CD4-positive, CD25-positive, alpha-beta regulatory T cell (primary cell): ENCODE measurements around the gene RBP3. TPM values are rescaled to one million over a fixed set of nuclear protein-coding genes. Genes with fewer than 3 reads are reported as not detected.
A peak's percentile ranks its signal among the peaks of the same experiment; 100 is the strongest.

Experiments
- ATAC-seq, 2 donors: fragments of 150-1000 bp; cut with Tn5 transposase; one replicate each; pipeline ENCODE4 v1.10.0; 2021; ENCODE audit warnings: low read depth in 2 of 2, moderate number of reproducible peaks in 2 of 2, moderate library complexity in 1 of 2
- DNase-seq, 3 donors: peaks; one replicate each; pipeline versions ENCODE4 v3.0.0 to v3.0.0-alpha.2; 2012 to 2022; ENCODE audit warnings: mixed read lengths in 1 of 3
- H3K27ac ChIP-seq: one replicate; pipeline ENCODE4 v1.7.0; 2013; ENCODE audit warnings: mild to moderate bottlenecking, low read length; ENCODE audit not compliant: insufficient read depth, poor library complexity, severe bottlenecking
- H3K27me3 ChIP-seq: one replicate; pipeline ENCODE4 v1.7.0; 2013; ENCODE audit warnings: low read length; ENCODE audit not compliant: control insufficient read depth, insufficient read depth
- H3K36me3 ChIP-seq: one replicate; pipeline ENCODE4 v1.7.0; 2013; ENCODE audit warnings: mild to moderate bottlenecking, low read length, moderate library complexity; ENCODE audit not compliant: control insufficient read depth, insufficient read depth
- H3K4me1 ChIP-seq: 2 replicates; pipeline ENCODE4 v1.7.0; 2013; ENCODE audit warnings: mild to moderate bottlenecking, low read length; ENCODE audit not compliant: insufficient read depth, control insufficient read depth, poor library complexity, severe bottlenecking
- H3K4me3 ChIP-seq: one replicate; pipeline ENCODE4 v1.7.0; 2013; ENCODE audit warnings: low read depth, mild to moderate bottlenecking, low read length, moderate library complexity
- H3K9me3 ChIP-seq, 2 experiments: 1 replicate in 1 of 2; 2 replicates in 1 of 2; pipeline ENCODE4 v1.7.0; 2013; ENCODE audit warnings: low read length in 2 of 2, mild to moderate bottlenecking in 1 of 2, moderate library complexity in 1 of 2; ENCODE audit not compliant: control insufficient read depth in 2 of 2
- H3K27ac Mint-ChIP-seq, 3 donors: one replicate each; pipeline ENCODE4 v1.8.0; 2020 to 2022; ENCODE audit warnings: mild to moderate bottlenecking in 3 of 3, mixed read lengths in 3 of 3, moderate library complexity in 2 of 3
- H3K27me3 Mint-ChIP-seq: one replicate; pipeline ENCODE4 v1.8.0; 2022; ENCODE audit warnings: mild to moderate bottlenecking, mixed read lengths
- H3K36me3 Mint-ChIP-seq: one replicate; pipeline ENCODE4 v1.8.0; 2020; ENCODE audit warnings: mixed read lengths
- H3K4me1 Mint-ChIP-seq, 4 donors: one replicate each; pipeline ENCODE4 v1.8.0; 2020 to 2022; ENCODE audit warnings: mixed read lengths in 4 of 4, mild to moderate bottlenecking in 1 of 4
- H3K4me3 Mint-ChIP-seq, 4 donors: one replicate each; pipeline ENCODE4 v1.8.0; 2020 to 2022; ENCODE audit warnings: mild to moderate bottlenecking in 4 of 4, mixed read lengths in 4 of 4, moderate library complexity in 3 of 4
- H3K9me3 Mint-ChIP-seq, 7 donors: one replicate each; pipeline ENCODE4 v1.8.0; 2020 to 2022; ENCODE audit warnings: mixed read lengths in 7 of 7, mild to moderate bottlenecking in 3 of 7, moderate library complexity in 2 of 7
- polyA plus RNA-seq, 4 donors: library from polyadenylated mRNA; unstranded; fragments of 300-500 nt; fragmentation: Illumina TruSeq; gene quantifications; one replicate each; pipeline ENCODE4 v1.2.3, GENCODE V29; 2021
- total RNA-seq: library from RNA; stranded (reverse); gene quantifications from one replicate; pipeline ENCODE4 v1.2.3, GENCODE V29; 2022

RBP3 gene
- total RNA-seq (not detected), polyA plus RNA-seq (not detected)

DNA sequence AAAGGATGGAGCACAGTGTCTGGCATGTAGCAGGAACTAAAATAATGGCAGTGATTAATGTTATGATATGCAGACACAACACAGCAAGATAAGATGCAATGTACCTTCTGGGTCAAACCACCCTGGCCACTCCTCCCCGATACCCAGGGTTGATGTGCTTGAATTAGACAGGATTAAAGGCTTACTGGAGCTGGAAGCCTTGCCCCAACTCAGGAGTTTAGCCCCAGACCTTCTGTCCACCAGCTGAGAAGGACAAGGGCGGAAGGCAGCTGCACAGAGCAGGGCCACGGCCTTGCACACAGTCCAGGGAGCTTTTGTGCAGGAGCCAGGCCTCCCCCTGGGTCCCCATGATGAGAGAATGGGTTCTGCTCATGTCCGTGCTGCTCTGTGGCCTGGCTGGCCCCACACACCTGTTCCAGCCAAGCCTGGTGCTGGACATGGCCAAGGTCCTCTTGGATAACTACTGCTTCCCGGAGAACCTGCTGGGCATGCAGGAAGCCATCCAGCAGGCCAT is at the start of gene RBP3:
RBP3 (plus strand) TSS at position 226 of the 514 bp plus-strand sequence; CDS start at position 348, 122 bp downstream.
- H3K9me3 ChIP-seq: no peaks in the 10 kb centered on the region
- no peaks in the 10 kb centered on the region for H3K36me3 ChIP-seq
- no peak within 1 kb of the TSS for H3K27ac Mint-ChIP-seq
- H3K9me3 Mint-ChIP-seq: no peaks in the 10 kb centered on the region
- ATAC-seq: no peak
- no peak within 1 kb of the TSS for H3K27ac ChIP-seq
- no peaks in the 10 kb centered on the region for H3K4me1 ChIP-seq
- H3K27me3 ChIP-seq: no peaks in the 10 kb centered on the region
- no peak within 1 kb of the TSS for H3K4me3 Mint-ChIP-seq
- H3K36me3 Mint-ChIP-seq: no peaks in the 10 kb centered on the region
- H3K4me1 Mint-ChIP-seq: no peaks in the 10 kb centered on the region
- H3K27me3 Mint-ChIP-seq: peaks cover 6% of the 10 kb centered on the region
- DNase-seq: no peak
- H3K4me3 ChIP-seq: no peak within 1 kb of the TSS

DNA sequence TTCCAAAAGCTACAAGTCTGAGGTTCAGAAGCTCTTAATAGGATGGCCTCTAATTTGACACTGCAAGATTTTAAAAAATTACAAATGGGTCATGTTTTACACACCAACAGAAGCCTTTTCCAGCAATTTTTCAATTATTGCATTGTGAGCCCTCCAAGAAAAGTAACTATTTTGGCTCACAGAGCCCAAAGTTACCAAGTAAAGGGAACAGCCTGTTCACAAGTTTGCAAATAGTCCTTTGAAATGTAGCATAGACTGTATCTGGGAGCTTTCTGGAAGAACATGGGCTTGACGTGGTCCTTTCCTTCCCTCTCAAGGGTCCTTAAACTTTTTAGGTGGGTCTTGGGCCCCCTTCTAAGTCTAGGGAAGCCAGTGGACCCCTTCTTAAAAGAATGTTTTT is 49.4 kb upstream of the RBP3 start:
- no peak overlapping the region for H3K4me3 ChIP-seq
- peaks cover 4% of the 10 kb centered on the region for H3K4me1 ChIP-seq
- no peaks in the 10 kb centered on the region for H3K27me3 ChIP-seq
- Mint-ChIP-seq H3K4me1 (peaks cover 0 to 14% (median 1%) of the 10 kb centered on the region in 4 donors), H3K9me3 (no peaks in the 10 kb centered on the region), H3K36me3 (no peaks in the 10 kb centered on the region), H3K4me3 (no peak overlapping the region), H3K27ac (no peak overlapping the region), H3K27me3 (peaks cover 10% of the 10 kb centered on the region)
- no peak overlapping the region for H3K27ac ChIP-seq
- no peaks in the 10 kb centered on the region for H3K9me3 ChIP-seq
- H3K36me3 ChIP-seq: no peaks in the 10 kb centered on the region
- DNase-seq (no peak), ATAC-seq (no peak)

GRCh38 chr10:47299611-47300428 is 48.3 kb upstream of the RBP3 start, which contains the start of gene GDF10:
Gene GDF10 (plus strand): TSS chr10:47300197. CDS start chr10:47300652, 455 bp downstream.
- Mint-ChIP-seq H3K4me1 (peaks cover 0 to 14% (median 1%) of the 10 kb centered on the region in 4 donors), H3K9me3 (no peaks in the 10 kb centered on the region), H3K27ac (no peak within 1 kb of the TSS), H3K36me3 (no peaks in the 10 kb centered on the region), H3K4me3 (peak within 1 kb of the TSS in 3 of 4 donors; percentile 22 to 86 (median 40)), H3K27me3 (peaks cover 10% of the 10 kb centered on the region)
- no peaks in the 10 kb centered on the region for H3K27me3 ChIP-seq
- H3K4me1 ChIP-seq: peaks cover 4% of the 10 kb centered on the region
- H3K9me3 ChIP-seq: no peaks in the 10 kb centered on the region
- no peak within 1 kb of the TSS for H3K27ac ChIP-seq
- H3K4me3 ChIP-seq: no peak within 1 kb of the TSS
- no peak for DNase-seq
- no peaks in the 10 kb centered on the region for H3K36me3 ChIP-seq
- no peak for ATAC-seq

- Mint-ChIP-seq H3K27me3 (peaks cover 10% of the 10 kb centered on the region), H3K27ac (no peak overlapping the region), H3K9me3 (no peaks in the 10 kb centered on the region), H3K4me3 (peak overlapping the region in 2 of 4 donors; percentile 22 to 86), H3K36me3 (no peaks in the 10 kb centered on the region), H3K4me1 (peaks cover 0 to 14% (median 1%) of the 10 kb centered on the region in 4 donors)
- Histone ChIP-seq H3K36me3 (no peaks in the 10 kb centered on the region), H3K4me3 (no peak overlapping the region), H3K27me3 (no peaks in the 10 kb centered on the region), H3K4me1 (peaks cover 4% of the 10 kb centered on the region), H3K9me3 (no peaks in the 10 kb centered on the region), H3K27ac (no peak overlapping the region)
- DNase-seq: no peak
- ATAC-seq: no peak
Observed at GRCh38 chr10:47300429-47300931, 47.7 kb upstream of the RBP3 start.

- H3K9me3 ChIP-seq: no peaks in the 10 kb centered on the region
- no peak for ATAC-seq
- H3K27ac ChIP-seq: no peak overlapping the region
- no peaks in the 10 kb centered on the region for H3K36me3 Mint-ChIP-seq
- peaks cover 4% of the 10 kb centered on the region for H3K4me1 ChIP-seq
- H3K4me3 Mint-ChIP-seq: no peak overlapping the region
- no peaks in the 10 kb centered on the region for H3K36me3 ChIP-seq
- H3K27me3 ChIP-seq: no peaks in the 10 kb centered on the region
- peaks cover 10% of the 10 kb centered on the region for H3K27me3 Mint-ChIP-seq
- H3K4me3 ChIP-seq: no peak overlapping the region
- H3K9me3 Mint-ChIP-seq: no peaks in the 10 kb centered on the region
- peaks cover 0 to 14% (median 2%) of the 10 kb centered on the region in 4 donors for H3K4me1 Mint-ChIP-seq
- no peak for DNase-seq
- H3K27ac Mint-ChIP-seq: no peak overlapping the region
Observed at GRCh38 chr10:47301833-47302232, 46.3 kb upstream of the RBP3 start.

DNA sequence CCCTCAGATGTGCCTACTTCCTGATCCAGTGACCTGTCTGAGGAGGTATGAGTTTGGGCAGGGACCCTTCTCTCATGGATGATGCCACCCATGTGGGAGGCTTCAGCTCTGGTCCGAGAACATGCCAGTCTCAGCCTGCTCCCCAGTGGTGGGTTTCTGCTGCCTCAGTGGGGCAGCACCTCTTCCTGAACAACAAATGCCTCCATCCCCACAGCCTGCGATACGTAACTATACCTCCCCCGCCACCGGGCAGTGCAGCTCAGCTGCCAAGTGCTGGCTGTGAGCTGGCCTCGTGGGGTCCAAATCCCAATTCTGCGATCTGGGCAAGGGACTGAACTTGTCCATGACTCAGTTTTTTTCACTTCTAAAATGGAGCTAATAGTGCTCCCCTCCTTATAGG is 45.1 kb upstream of the RBP3 start:
- H3K27ac Mint-ChIP-seq: no peak overlapping the region
- Histone ChIP-seq H3K27ac (no peak overlapping the region), H3K9me3 (no peaks in the 10 kb centered on the region), H3K36me3 (no peaks in the 10 kb centered on the region), H3K4me1 (peaks cover 4% of the 10 kb centered on the region), H3K4me3 (no peak overlapping the region), H3K27me3 (no peaks in the 10 kb centered on the region)
- H3K9me3 Mint-ChIP-seq: no peaks in the 10 kb centered on the region
- H3K4me1 Mint-ChIP-seq: peaks cover 0 to 14% (median 2%) of the 10 kb centered on the region in 4 donors
- no peak for ATAC-seq
- no peak overlapping the region for H3K4me3 Mint-ChIP-seq
- DNase-seq: no peak
- H3K36me3 Mint-ChIP-seq: no peaks in the 10 kb centered on the region
- H3K27me3 Mint-ChIP-seq: peaks cover 10% of the 10 kb centered on the region

DNA sequence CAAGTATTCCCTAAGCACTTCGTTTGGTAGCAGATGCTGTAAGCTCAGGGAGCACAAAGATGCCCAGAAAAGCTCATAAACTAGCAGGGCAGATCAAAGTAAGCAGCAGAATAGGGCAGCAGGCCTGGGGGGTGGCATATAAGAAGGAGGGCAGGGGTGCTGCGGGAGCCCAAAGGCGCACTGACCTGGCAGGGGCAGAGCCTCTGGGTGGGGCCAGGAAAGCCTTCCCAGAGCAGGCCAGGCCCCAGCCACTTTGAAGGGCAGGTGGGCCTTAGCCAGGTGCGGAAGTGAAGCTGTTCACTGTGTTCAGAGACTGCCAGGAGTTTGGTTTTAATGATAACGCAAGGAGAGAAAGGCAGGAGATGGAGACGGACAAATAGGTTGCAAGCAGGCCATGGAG is 44.3 kb upstream of the RBP3 start:
- Histone ChIP-seq H3K27ac (no peak overlapping the region), H3K9me3 (no peaks in the 10 kb centered on the region), H3K4me1 (peaks cover 4% of the 10 kb centered on the region), H3K36me3 (no peaks in the 10 kb centered on the region), H3K4me3 (no peak overlapping the region), H3K27me3 (no peaks in the 10 kb centered on the region)
- Mint-ChIP-seq H3K36me3 (no peaks in the 10 kb centered on the region), H3K4me3 (no peak overlapping the region), H3K27ac (no peak overlapping the region), H3K27me3 (peaks cover 10% of the 10 kb centered on the region), H3K9me3 (no peaks in the 10 kb centered on the region), H3K4me1 (peaks cover 0 to 15% (median 2%) of the 10 kb centered on the region in 4 donors)
- DNase-seq (no peak), ATAC-seq (no peak)
